GOT3 (cell line): Measurements from ENCODE around the gene XDH.

Experiments used
- DNase-seq: peaks from one replicate; lab custom pipeline; 2025; ENCODE audit warnings: mixed read lengths; lab: John Stamatoyannopoulos, UW

XDH gene

DNA sequence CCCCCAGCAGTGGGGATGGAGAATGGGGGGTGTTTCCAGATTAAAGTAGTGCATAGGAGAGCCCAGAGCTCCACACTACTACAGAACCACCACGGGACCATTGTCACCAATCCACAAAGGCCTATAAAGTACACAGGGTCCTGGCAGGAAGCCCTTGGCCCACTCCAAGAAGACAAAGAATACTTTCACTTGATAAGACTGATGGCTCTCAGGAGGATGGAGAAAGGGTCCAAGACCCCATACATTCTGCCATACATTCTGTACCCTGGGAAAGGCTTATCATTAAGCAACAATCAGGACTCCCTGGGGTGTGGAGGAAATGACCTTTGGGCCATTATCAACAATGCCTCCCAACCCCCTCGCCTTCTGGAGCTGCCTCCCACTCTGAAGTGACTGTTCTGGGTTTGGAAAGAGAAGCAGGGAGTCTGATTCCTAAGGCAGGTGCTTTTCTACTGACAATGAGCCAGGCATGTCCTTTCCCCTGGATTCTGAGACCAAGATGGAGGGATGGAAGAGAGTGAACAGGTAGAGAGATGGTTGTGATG, 85.4 kb downstream of the XDH start:
- DNase-seq: no peak

DNA sequence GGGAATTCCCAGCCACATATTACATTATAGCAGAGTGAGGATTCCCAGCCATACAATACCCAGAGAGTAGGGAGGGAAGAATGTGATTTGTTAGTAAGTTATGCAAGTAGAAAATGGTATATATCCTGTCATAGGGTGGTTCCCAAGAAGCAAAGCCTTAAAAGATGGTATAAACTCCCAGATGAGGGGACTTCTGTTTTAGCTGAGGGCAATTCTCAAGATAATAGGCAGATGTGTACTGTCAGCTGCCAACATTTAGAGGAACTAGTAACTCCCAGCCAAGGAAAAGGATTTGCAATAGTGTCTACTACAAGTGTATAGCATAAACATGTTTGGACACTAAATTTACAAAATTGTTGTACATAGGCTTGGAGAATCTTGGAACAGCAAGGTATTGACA, 86.5 kb downstream of the XDH start:
- no peak for DNase-seq

- no peak for DNase-seq
Observed at GRCh38 chr2:31327505-31327904, 87.0 kb downstream of the XDH start.

DNA sequence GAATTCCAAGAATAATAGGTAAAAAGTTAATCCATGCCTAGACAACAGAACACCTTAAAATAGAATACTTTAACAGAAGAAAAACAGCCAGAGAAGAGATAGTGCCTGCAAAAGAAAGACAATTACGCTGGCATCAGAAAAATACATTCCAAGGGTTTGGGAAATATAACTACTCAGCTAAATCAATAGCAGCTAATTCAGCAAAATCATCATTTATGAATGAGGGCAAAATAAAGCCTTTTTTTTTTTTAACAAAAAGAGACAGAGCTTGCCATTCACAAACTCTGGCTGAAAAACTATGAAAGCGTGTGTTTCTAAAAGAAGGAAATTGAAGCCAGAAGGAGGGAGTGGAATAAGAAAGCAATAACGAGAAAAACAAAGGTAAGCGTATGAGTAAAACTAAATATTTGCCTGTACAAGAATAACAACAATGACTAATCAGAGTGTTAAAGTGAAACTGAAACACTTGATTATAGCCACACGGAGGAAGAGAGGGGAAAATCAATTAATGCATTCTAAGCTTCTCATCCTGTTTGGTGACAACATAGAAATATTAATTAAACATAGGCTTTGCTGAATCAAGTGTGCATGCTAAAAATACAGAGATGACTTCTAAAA, 90.4 kb downstream of the XDH start:
- no peak for DNase-seq

DNA sequence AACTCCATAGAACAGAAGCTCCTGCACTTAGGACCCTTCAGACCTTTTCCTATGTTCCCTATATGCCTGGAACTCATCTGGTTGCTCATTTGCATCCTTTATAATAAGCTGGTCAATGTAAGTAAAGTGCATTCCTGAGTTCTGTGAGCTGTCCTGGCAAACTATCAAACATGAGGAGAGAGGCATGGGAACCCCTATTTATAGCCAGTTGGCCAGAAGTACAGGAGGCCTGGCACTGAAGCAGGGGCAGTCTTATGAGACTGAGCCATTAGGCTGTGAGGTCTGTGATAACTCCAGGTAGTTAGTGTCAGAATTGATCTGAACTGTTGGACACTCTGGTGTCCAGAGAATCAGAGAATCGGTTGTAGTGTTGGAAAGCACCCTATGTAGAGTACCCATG, 92.2 kb downstream of the XDH start:
- no peak for DNase-seq

GRCh38 chr2:31319406-31320175, 95.0 kb downstream of the XDH start:
- DNase-seq: no peak

- no peak for DNase-seq
Observed at GRCh38 chr2:31318361-31319336, 95.9 kb downstream of the XDH start.

- DNase-seq: no peak
Observed at GRCh38 chr2:31317396-31317795, 97.1 kb downstream of the XDH start.

DNA sequence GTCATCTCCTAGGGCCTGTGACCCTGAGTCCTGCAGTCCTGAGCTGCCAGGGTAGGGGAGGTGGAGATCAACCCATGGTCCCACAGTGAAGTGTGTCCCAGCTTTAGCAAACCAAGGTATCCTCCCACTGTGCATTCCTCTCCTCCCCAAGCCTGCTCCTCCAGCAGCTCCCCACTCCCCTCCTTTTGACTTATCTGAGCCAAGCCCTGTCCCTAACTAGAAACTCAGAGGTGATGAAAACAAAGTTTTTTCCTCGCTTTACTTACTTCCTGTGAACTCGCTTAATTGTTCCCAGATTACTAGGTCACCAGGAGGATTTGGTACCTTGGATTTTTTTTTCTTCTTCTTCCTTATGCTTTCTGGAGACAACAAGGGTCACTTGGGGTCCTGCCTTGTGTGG, 99.8 kb downstream of the XDH start:
- no peak for DNase-seq

- no peak for DNase-seq
Observed at GRCh38 chr2:31312898-31313297, 101.6 kb downstream of the XDH start.

- no peak for DNase-seq
Observed at GRCh38 chr2:31304816-31305215, 109.7 kb downstream of the XDH start.

- no peak for DNase-seq
Observed at GRCh38 chr2:31302940-31303563, 111.5 kb downstream of the XDH start.

- DNase-seq: no peak
Observed at GRCh38 chr2:31300309-31300708, 114.2 kb downstream of the XDH start.

GRCh38 chr2:31299547-31299946, 115.0 kb downstream of the XDH start:
- DNase-seq: no peak

DNA sequence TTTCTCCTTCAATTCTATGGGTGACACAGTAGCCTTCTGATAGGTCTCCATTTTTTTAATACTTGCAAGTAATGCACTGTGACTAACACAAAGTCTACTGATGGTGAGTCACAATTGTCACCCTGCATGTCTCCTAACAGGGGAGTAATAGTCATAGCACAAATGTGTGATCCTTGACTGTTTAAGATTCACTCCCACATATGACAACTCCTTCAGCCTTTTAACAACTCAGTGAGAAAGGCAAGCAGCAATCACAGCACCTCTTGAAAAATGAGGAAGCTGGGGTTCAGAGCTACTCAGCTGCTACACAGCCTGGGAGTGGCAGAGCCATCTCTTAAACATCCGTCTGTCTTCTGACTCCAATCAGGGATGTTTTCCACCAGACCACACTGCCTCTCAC, 116.8 kb downstream of the XDH start:
- no peak for DNase-seq

GRCh38 chr2:31296641-31297287, 117.8 kb downstream of the XDH start:
- DNase-seq: no peak

DNA sequence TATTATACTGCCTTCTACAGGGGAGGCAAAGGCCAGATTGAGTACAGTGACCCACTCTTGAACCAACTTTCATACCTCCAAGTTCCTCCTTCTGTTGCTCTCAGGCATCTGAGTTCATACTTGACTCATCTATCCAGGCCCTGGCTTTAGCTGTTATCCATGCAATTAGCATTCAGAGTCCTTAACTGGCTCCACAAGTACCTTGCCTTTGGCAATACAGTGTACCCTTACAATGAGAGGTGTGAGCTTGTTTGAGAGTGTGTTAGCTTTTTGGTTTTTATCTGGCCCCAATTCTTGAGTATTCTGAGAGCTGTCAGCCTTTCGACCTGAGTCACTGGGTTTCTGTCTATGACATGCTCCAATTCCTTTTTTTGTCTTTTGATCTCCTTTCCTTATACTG, 120.3 kb downstream of the XDH start:
- no peak for DNase-seq

DNA sequence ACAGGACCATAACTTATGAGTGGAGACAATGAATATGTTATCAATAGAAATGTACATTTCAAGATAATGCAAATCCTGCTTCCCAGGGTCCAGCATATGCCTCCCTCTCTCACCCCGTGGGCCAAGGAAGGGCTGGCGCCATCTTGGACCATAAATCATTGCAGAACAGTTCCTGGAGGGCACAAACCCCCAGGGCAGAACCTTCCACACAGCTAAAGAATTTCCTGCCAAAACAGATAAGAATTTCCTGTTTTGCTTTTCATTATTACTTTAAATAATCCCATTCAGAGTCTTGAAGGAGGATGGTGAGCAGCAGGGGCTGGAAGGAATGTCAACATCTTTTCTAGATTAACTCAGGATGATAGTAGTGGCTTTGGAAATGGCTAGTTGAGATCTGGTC, 126.9 kb downstream of the XDH start:
- no peak for DNase-seq

- no peak for DNase-seq
Observed at GRCh38 chr2:31286961-31287550, 127.5 kb downstream of the XDH start.

DNA sequence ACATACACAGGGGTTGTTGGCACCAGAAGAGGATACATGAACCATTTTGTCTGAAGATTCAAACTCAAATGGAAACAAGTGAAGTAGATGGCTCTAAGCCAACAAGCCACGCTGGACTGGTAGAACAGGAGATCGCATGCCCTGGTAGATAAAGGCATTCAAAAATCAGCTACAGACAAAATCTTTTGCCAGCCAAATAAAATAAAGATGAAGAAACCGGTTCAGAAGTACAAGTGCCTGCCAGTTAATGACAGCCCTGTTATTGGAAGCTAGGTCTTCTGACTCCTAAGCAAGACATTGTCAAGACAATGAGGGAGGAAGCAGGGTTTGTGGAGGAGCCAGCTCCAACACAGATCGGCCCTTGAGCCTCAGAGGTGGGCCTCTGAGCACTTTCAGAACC, 128.3 kb downstream of the XDH start:
- DNase-seq: no peak
